GM06990 (cell line): Measurements from ENCODE around the gene AKAP5.

Experiments used
- DNase-seq: peaks from one replicate; pipeline ENCODE4 v3.0.0-alpha.2; 2011; ENCODE audit not compliant: insufficient read length; ENCODE audit errors: extremely low read depth
- H3K27me3 ChIP-seq: replicated peaks from 2 replicates; pipeline ENCODE4 v1.6.0; 2011; ENCODE audit warnings: low read length; ENCODE audit not compliant: control insufficient read depth, insufficient read depth
- H3K36me3 ChIP-seq: 2 replicates; pipeline ENCODE4 v1.5.1; 2011; ENCODE audit warnings: low read length; ENCODE audit not compliant: control insufficient read depth, insufficient read depth
- H3K4me3 ChIP-seq: replicated peaks from 2 replicates; pipeline ENCODE4 v1.5.1; 2011; ENCODE audit warnings: low read depth, mild to moderate bottlenecking, control low read depth, low read length
- CTCF ChIP-seq: IDR thresholded peaks from 2 replicates; pipeline ENCODE4 v1.5.1; 2011; ENCODE audit warnings: low read length, control low read depth, mild to moderate bottlenecking, inconsistent platforms; ENCODE audit not compliant: insufficient read depth, poor library complexity, severe bottlenecking

Gene AKAP5

DNA sequence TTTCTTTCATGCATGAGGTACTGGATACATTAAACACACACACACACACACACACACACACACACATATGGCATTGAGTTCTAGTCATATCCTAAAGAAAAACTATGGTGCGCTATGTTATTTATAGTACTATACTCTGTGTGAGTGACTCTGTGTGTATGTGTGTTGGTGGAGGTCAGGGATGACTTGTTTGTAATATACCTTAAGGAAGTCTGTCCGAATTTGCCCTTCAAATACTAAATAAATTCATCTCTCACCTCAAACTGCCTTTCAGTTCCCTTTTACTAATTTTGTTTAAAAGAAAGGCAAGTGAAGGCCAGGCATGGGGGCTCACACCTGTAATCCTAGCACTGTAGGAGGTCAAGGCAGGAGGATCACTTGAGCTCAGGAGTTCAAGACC lies 2.1 kb upstream of the AKAP5 start:
- TF ChIP-seq CTCF = no peak
- Histone ChIP-seq H3K36me3 (peaks cover 2% of the 10 kb centered on the region), H3K4me3 (no peak overlapping the region), H3K27me3 (no peaks in the 10 kb centered on the region)
- DNase-seq = peak; percentile 49

GRCh38 chr14:64463873-64464272 lies 1.4 kb upstream of the AKAP5 start:
- no peak for TF ChIP-seq CTCF
- no peak overlapping the region for H3K4me3 ChIP-seq
- H3K36me3 ChIP-seq = peaks cover 2% of the 10 kb centered on the region
- no peak for DNase-seq
- H3K27me3 ChIP-seq = no peaks in the 10 kb centered on the region

GRCh38 chr14:64464651-64465050 lies 648 bp upstream of the AKAP5 start:
- Histone ChIP-seq H3K4me3 (peak overlapping the region; percentile 76), H3K36me3 (peaks cover 2% of the 10 kb centered on the region), H3K27me3 (no peaks in the 10 kb centered on the region)
- TF ChIP-seq CTCF = no peak
- no peak for DNase-seq

DNA sequence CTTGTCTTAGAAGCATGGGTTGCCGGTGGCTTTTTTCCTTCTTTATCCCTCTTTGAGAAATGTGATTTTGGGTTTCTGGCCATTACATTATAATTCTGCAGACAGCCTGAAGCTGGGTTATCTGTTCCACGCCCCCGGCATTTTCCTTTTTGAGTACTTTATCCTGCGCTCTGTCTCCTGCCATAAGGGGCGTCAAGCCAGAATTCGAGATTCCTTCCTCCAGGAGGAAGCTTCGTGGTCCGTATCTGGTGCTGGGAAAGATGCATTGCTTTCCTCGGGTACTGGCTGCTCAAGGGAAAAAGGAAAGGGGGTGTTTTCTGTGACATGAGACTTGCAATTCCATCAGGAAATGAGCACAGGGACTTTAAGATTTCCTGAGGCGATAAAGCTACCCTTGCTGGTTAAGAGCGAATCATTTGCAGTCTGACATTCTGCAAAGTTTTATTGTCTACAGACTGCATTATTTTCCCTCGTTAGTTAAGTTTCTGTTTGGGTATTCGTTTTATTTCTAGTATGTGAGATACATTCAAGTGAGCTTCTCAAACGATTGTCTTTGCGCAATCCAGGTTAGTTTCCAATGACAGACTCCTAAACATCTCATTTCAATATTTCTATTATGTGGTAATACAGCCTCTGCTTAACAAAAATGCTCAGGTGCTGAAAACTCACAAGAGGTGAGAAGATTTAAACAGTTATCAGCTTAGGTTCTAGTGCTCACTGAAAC lies 694 bp downstream of the AKAP5 start:
- DNase-seq = no peak
- no peak for TF ChIP-seq CTCF
- H3K27me3 ChIP-seq = no peaks in the 10 kb centered on the region
- peaks cover 2% of the 10 kb centered on the region for H3K36me3 ChIP-seq
- peak overlapping the region; percentile 76 for H3K4me3 ChIP-seq

DNA sequence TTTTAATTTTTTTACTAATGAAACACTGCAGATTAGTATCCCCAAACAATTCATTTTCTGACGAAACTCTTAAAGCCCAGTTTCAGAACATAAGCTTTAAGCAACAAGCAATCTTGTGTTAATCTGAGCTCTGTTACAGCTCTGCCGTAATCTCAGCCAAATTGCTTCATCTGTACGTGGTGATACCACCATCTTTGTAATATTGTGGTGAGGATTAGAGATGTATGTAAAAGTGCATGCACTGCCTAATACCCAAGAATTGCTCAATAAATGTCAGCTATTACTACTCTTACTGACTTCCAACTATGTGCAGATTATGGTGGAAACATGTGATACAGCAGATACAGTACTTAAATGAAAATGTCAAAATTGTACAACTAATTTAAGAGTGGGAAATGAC lies 1.8 kb downstream of the AKAP5 start:
- no peak for TF ChIP-seq CTCF
- DNase-seq = no peak
- Histone ChIP-seq H3K4me3 (no peak overlapping the region), H3K27me3 (no peaks in the 10 kb centered on the region), H3K36me3 (no peaks in the 10 kb centered on the region)

DNA sequence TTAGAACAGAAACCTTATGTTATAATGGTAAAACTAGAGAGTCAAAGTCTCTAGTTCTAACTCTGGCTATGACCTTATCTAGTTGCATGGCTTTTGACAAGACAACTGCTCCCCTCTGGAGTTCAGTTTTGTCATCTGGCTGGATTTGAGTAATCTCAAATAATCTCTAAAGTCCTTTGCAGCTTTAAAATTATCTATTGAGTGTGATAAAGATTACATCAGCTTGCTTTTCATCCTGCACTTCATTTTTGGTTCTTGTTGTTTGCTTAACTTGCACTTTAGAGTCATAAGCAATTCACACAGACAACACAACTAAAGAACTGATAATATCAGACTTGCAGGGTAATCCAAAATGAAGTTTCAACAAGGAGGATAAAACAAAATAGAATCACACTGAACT lies 2.3 kb downstream of the AKAP5 start:
- no peak for DNase-seq
- H3K27me3 ChIP-seq = no peaks in the 10 kb centered on the region
- no peak for TF ChIP-seq CTCF
- no peak overlapping the region for H3K4me3 ChIP-seq
- no peaks in the 10 kb centered on the region for H3K36me3 ChIP-seq
